C4-2B (cell line): ENCODE measurements around the gene PIK3R2.
A peak's percentile ranks its signal among the peaks of the same experiment; 100 is the strongest.

Source experiments
- H3K27ac ChIP-seq: fragments of 450-650 bp; 2 replicates; pipeline ENCODE4 v1.5.1; 2017
- ZFX ChIP-seq: fragments of 450-650 bp; IDR thresholded peaks from 2 replicates; pipeline ENCODE4 v1.6.1; 2017
- TF ChIP-seq, protein P1 (sequence below): fragments of 450-650 bp; conservative IDR thresholded peaks from 2 replicates; pipeline ENCODE4 v1.5.1; 2017; ENCODE audit warnings: mild to moderate bottlenecking

The PIK3R2 gene

DNA sequence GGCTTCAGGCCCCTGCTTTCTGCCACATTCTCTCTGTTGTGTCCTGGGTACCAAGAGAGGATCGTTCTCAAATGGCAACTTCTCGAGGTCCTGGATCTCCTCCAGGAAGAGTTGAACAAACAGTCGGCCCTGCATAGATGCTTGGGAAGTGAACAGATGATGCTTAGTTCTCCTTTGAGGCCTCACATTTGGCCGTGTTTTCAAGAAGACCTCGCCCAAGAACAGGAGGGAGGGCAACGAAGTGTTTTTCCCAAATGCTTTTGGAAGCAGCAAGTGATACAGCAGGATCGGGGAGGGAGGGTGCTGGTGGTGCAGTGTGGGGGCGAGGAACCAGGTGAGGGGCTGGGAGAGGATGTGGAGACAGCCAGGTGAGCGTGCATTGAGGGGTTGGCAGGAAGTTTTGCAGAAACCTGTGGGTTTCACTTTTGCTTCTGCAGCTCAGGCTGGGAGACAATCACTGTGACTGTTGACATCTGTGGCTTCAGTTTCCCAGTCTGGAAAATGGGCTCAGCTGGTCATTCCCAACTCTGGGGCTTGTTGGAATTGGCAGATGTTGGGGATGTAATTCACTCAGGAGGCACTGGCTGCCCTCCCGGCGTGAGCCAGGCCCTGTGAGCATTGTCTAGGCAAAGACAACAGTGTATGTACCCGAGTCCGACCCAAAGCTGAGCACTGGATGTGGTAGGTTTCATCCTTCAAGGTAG lies 33.8 kb upstream of the PIK3R2 start:
- H3K27ac ChIP-seq, result peak overlapping the region; percentile 82; the same call in 1 of the 2 replicates
- TF ChIP-seq, protein P1, sequence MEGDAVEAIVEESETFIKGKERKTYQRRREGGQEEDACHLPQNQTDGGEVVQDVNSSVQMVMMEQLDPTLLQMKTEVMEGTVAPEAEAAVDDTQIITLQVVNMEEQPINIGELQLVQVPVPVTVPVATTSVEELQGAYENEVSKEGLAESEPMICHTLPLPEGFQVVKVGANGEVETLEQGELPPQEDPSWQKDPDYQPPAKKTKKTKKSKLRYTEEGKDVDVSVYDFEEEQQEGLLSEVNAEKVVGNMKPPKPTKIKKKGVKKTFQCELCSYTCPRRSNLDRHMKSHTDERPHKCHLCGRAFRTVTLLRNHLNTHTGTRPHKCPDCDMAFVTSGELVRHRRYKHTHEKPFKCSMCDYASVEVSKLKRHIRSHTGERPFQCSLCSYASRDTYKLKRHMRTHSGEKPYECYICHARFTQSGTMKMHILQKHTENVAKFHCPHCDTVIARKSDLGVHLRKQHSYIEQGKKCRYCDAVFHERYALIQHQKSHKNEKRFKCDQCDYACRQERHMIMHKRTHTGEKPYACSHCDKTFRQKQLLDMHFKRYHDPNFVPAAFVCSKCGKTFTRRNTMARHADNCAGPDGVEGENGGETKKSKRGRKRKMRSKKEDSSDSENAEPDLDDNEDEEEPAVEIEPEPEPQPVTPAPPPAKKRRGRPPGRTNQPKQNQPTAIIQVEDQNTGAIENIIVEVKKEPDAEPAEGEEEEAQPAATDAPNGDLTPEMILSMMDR, result no peak
- TF ChIP-seq ZFX, result no peak

DNA sequence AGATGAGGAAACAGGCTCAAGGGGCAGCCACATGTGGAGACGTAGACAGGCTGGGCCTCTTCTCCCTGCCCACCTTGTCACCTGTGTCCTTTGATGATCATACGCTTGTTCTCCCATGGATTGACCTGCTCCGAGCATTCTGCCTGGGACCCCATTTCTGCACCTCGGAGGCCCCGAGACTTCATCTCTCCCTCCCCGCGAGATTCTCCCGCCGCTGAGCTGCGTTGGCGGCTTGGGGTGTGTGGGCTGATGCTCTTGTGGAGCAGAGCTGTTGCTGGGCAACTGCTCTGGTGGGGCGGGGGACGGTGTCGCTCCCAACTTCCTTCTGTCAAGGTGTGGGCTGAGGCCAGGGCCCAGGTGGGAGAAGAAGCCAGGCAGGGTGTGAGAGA lies 33.3 kb upstream of the PIK3R2 start:
- no peak overlapping the region for H3K27ac ChIP-seq

DNA sequence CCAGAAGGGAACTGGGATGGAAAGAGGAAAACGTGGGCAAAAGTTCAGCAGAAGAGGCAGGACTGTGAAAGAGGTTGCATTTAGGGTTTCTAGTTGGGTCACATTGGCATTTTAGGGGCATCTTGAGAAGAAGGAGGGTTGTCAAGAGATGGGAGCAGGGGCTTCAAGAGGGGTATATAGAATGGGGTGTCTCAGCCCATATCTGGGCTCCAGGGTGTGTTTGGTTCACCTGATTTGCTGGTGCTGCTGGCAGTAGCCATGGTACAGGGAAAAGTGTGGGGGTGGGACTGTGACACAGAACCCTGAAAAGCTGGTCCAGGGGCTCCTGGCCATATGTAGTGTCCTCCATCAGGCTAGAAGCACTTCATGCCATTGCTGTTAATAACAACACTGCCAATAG lies 32.8 kb upstream of the PIK3R2 start:
- no peak for TF ChIP-seq ZFX
- TF ChIP-seq, protein P1, result no peak
- no peak overlapping the region for H3K27ac ChIP-seq

More for the DNA sequence above, 33.3 kb upstream of the PIK3R2 start:
- TF ChIP-seq, protein P1, result no peak
- no peak for TF ChIP-seq ZFX

DNA sequence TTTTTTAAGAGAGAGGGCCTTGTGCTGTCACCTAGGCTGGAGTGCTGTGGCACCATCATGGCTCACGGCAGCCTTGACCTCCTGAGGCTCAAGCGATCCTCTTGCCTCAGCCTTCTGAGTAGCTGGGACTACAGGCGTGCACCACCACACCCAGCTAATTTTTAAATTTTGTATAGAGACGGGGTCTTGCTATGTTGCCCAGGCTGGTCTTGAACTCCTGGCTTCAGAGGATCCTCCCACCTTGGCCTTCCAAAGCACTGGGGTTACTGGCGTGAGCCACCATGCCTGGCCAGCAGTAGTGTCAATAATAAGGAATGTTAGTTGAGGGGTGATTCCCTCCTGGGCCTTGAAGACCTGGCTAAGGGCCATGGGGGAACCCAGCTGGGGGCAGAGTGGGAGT lies 31.8 kb upstream of the PIK3R2 start:
- TF ChIP-seq, protein P1, result no peak
- TF ChIP-seq ZFX, result no peak

DNA sequence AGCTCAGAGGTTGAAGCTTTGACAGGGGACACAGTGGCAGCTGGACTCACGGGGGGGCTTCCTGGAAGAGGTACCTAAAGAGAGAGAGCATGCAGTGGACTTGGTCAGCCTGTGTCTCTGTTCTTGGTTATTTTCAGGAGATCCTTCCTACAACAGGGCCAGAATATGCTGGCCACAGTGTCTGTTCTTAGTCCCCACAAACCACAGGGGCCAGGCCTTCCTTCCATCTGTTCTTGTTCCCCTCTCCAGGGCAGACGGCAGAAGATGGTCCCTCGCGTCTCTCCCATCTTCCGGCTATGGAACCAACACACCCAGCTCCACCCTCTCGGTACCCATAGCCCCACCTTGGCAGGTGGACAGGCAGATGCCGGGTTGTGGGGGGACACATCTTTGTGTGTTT lies 30.5 kb upstream of the PIK3R2 start:
- no peak overlapping the region for H3K27ac ChIP-seq
- no peak for TF ChIP-seq ZFX
- TF ChIP-seq, protein P1, result no peak

More for the DNA sequence above, 31.8 kb upstream of the PIK3R2 start:
- no peak overlapping the region for H3K27ac ChIP-seq

DNA sequence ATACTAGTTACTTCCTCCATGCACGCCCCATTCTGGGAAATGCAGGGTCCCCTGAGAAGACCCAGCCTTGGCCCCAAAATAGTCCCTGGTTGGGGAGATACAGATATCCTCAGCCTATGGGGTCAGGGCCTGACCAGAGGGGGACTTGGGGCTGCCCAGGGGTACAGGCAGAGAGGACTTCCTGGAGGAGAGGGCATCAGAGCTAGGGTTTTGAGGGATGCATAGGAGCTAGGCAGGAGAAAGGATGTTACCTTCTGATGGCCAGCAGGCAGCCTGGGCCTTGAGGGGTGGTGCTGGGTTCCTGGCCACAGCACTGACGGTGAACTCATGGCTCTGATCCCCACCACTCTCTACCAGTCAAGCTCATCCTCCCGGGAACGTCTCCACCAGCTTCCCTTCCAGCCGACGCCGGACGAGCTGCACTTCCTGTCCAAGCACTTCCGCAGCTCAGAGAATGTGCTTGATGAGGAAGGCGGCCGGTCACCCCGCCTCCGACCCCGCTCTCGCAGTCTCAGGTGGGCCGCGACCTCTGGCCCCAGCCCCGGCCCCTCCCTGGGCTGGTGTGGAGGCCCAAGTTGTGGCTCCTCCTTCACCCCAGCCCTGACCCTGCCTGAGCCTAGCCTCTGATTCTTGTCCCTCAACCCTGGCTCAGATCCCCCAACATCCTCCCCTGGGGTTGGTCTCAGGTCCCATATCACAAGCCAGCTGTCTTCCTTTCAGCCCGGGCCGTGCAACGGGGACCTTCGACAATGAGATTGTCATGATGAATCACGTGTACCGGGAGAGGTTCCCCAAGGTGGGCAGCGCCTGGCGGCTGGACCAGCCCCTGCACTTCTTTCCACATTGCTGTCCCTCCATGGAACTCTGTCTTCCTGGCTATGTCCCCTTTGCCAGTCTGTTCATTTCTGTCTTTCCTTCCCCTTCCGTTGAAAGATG lies 29.8 kb upstream of the PIK3R2 start:
- TF ChIP-seq, protein P1, result no peak
- TF ChIP-seq ZFX, result no peak
- H3K27ac ChIP-seq, result no peak overlapping the region

DNA sequence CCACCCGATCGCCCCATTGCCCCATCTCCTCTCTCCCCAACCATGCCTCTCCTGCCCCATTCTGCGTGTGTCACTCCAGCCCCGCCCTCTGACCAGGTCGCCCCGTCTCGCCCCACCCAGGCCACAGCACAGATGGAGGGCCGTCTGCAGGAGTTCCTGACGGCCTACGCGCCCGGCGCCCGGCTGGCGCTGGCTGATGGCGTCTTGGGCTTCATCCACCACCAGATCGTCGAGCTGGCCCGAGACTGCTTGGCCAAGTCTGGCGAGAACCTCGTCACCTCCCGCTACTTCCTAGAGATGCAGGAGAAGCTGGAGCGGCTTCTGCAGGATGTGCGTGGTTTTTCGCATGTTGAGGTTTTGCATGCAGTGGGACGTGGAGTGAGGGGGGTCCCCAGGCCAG lies 29.1 kb upstream of the PIK3R2 start:
- H3K27ac ChIP-seq, result no peak overlapping the region
- TF ChIP-seq ZFX, result no peak
- TF ChIP-seq, protein P1, result no peak
